GM23338 (cell line): ENCODE measurements around the gene PGA3. TPM values are rescaled to one million over a fixed set of nuclear protein-coding genes. Genes with fewer than 3 reads are reported as not detected.
"Not testable (repeated sequence)": the region's sequence is repeated elsewhere in the genome, so short reads cannot be mapped to it uniquely, and the experiment has no call there.

Experiments used
- ATAC-seq: fragments of 200-7000 bp; cut with Tn5 transposase; 3 replicates; pipeline ENCODE4 v1.9.1; 2020
- DNase-seq: peaks from one replicate; pipeline ENCODE4 v3.0.0-alpha.2; 2015; ENCODE audit warnings: low spot score
- H2AFZ ChIP-seq: fragments of 200-600 bp; sonication (generic); 2 replicates; pipeline ENCODE4 v1.8.0; 2016; ENCODE audit warnings: antibody characterized with exemption, mild to moderate bottlenecking, moderate library complexity
- H3F3A ChIP-seq: fragments of 200-600 bp; sonication (generic); replicated peaks from 2 replicates; pipeline ENCODE4 v1.8.0; 2017; ENCODE audit warnings: antibody characterized with exemption, mixed run types, low read depth
- H3K27ac ChIP-seq: fragments of 200-600 bp; sonication (generic); 2 replicates; pipeline ENCODE4 v1.6.1; 2016; ENCODE audit warnings: low read depth
- H3K27me3 ChIP-seq: fragments of 200-600 bp; sonication (generic); 2 replicates; pipeline ENCODE4 v1.8.0; 2016; ENCODE audit warnings: mild to moderate bottlenecking, mixed run types, moderate library complexity; ENCODE audit not compliant: insufficient read depth
- H3K36me3 ChIP-seq: fragments of 200-600 bp; sonication (generic); 2 replicates; pipeline ENCODE4 v1.8.0; 2016; ENCODE audit warnings: mild to moderate bottlenecking; ENCODE audit not compliant: insufficient read depth
- H3K4me1 ChIP-seq: fragments of 200-600 bp; sonication (generic); 2 replicates; pipeline ENCODE4 v1.8.0; 2016; ENCODE audit warnings: mild to moderate bottlenecking, moderate library complexity; ENCODE audit not compliant: insufficient read depth
- H3K4me2 ChIP-seq: fragments of 200-600 bp; sonication (generic); 2 replicates; pipeline ENCODE4 v1.7.1; 2017; ENCODE audit warnings: mixed run types
- H3K4me3 ChIP-seq: fragments of 200-600 bp; sonication (generic); 2 replicates; pipeline ENCODE4 v1.6.1; 2016; ENCODE audit warnings: mixed run types
- H3K79me2 ChIP-seq: fragments of 200-600 bp; sonication (generic); replicated peaks from 2 replicates; pipeline ENCODE4 v1.8.0; 2017; ENCODE audit warnings: mild to moderate bottlenecking; ENCODE audit not compliant: insufficient read depth
- H3K9me2 ChIP-seq: fragments of 200-600 bp; sonication (generic); 2 replicates; pipeline ENCODE4 v1.8.0; 2017; ENCODE audit not compliant: insufficient read depth
- H4K20me1 ChIP-seq: fragments of 200-600 bp; sonication (generic); replicated peaks from 2 replicates; pipeline ENCODE4 v1.8.0; 2017; ENCODE audit warnings: mild to moderate bottlenecking; ENCODE audit not compliant: insufficient read depth
- H3K27ac Mint-ChIP-seq: 2 replicates; pipeline ENCODE4 v1.8.0; 2020; ENCODE audit warnings: inconsistent platforms, mild to moderate bottlenecking, moderate library complexity, mixed read lengths
- H3K27me3 Mint-ChIP-seq: 3 replicates; pipeline ENCODE4 v1.8.0; 2022; ENCODE audit warnings: low read depth, mild to moderate bottlenecking, moderate library complexity, mixed read lengths, inconsistent platforms; ENCODE audit not compliant: insufficient read depth, poor library complexity
- H3K36me3 Mint-ChIP-seq: 3 replicates; pipeline ENCODE4 v1.8.0; 2021; ENCODE audit warnings: low read depth, mild to moderate bottlenecking, inconsistent platforms, moderate library complexity, mixed read lengths
- H3K4me1 Mint-ChIP-seq: 3 replicates; pipeline ENCODE4 v1.8.0; 2020; ENCODE audit warnings: mild to moderate bottlenecking, inconsistent platforms, mixed read lengths
- H3K4me3 Mint-ChIP-seq: 3 replicates; pipeline ENCODE4 v1.8.0; 2021; ENCODE audit warnings: moderate library complexity, mild to moderate bottlenecking, inconsistent platforms, mixed read lengths
- H3K9me3 Mint-ChIP-seq: 3 replicates; pipeline ENCODE4 v1.8.0; 2020; ENCODE audit warnings: moderate library complexity, mild to moderate bottlenecking, inconsistent platforms, mixed read lengths
- polyA plus RNA-seq: library from polyadenylated mRNA; unstranded; fragments of >200 nt; fragmentation: Nextera tagmentation; extraction: Ambion mirVana; gene quantifications from 2 replicates; pipeline ENCODE4 v1.2.1, GENCODE V29; 2016
- total RNA-seq: library from RNA; depleted of rRNA; stranded (reverse); fragments of >200 nt; shearing (Covaris generic); gene quantifications from 2 replicates; pipeline ENCODE4 v1.2.3, GENCODE V29; 2014

PGA3 gene
- total and polyA plus RNA-seq, 2 experiments from 2014 or later, result 0.37 TPM; not detected in 1

GRCh38 chr11:61222692-61223091, 19.4 kb downstream of the PGA3 start:
- not testable (repeated sequence) for H3K36me3 ChIP-seq, H3K4me3 ChIP-seq, H3K27ac Mint-ChIP-seq, H3F3A ChIP-seq, DNase-seq, H3K4me3 Mint-ChIP-seq, H3K4me1 ChIP-seq, H3K4me2 ChIP-seq, H3K27ac ChIP-seq, H3K9me2 ChIP-seq, H4K20me1 ChIP-seq, H3K4me1 Mint-ChIP-seq, ATAC-seq, H3K27me3 ChIP-seq, H3K27me3 Mint-ChIP-seq, H3K9me3 Mint-ChIP-seq, H3K36me3 Mint-ChIP-seq, H2AFZ ChIP-seq, H3K79me2 ChIP-seq

GRCh38 chr11:61226457-61227137, 23.3 kb downstream of the PGA3 start:
- not testable (repeated sequence) for H3K4me3 ChIP-seq, H3K4me1 Mint-ChIP-seq, H3K27ac Mint-ChIP-seq, H3K4me3 Mint-ChIP-seq, H3K4me2 ChIP-seq, H3K9me3 Mint-ChIP-seq, H3K27ac ChIP-seq, DNase-seq, H3K79me2 ChIP-seq, H3K4me1 ChIP-seq, H3K27me3 ChIP-seq, H4K20me1 ChIP-seq, H3K9me2 ChIP-seq, H2AFZ ChIP-seq, H3K27me3 Mint-ChIP-seq, H3F3A ChIP-seq, H3K36me3 Mint-ChIP-seq, ATAC-seq, H3K36me3 ChIP-seq

GRCh38 chr11:61229458-61229857, 26.1 kb downstream of the PGA3 start:
- H3K27me3 Mint-ChIP-seq, H3K4me1 ChIP-seq, H3K4me3 ChIP-seq, H2AFZ ChIP-seq, H4K20me1 ChIP-seq, H3K36me3 Mint-ChIP-seq, H3K9me2 ChIP-seq, H3K9me3 Mint-ChIP-seq, H3K27me3 ChIP-seq, H3K79me2 ChIP-seq, H3K4me1 Mint-ChIP-seq, H3K4me3 Mint-ChIP-seq, DNase-seq, H3K27ac Mint-ChIP-seq, ATAC-seq, H3K27ac ChIP-seq, H3K4me2 ChIP-seq, H3F3A ChIP-seq, H3K36me3 ChIP-seq: not testable (repeated sequence)

GRCh38 chr11:61231033-61231432, 27.7 kb downstream of the PGA3 start:
- H3K27me3 ChIP-seq, H3K27me3 Mint-ChIP-seq, DNase-seq: not testable (repeated sequence)

GRCh38 chr11:61231585-61231984, 28.3 kb downstream of the PGA3 start:
- H3K4me3 ChIP-seq, ATAC-seq, H3K27ac ChIP-seq, H3K27me3 Mint-ChIP-seq, H3K36me3 Mint-ChIP-seq, H4K20me1 ChIP-seq, H3K79me2 ChIP-seq, H3K4me1 ChIP-seq, H3K27ac Mint-ChIP-seq, DNase-seq, H3K4me1 Mint-ChIP-seq, H3K27me3 ChIP-seq, H3K4me3 Mint-ChIP-seq, H3K9me2 ChIP-seq, H2AFZ ChIP-seq, H3K36me3 ChIP-seq, H3K9me3 Mint-ChIP-seq, H3K4me2 ChIP-seq, H3F3A ChIP-seq: not testable (repeated sequence)

More at GRCh38 chr11:61231033-61231432, 27.7 kb downstream of the PGA3 start:
- not testable (repeated sequence) for H3K4me3 Mint-ChIP-seq, H3K27ac ChIP-seq, H3K4me2 ChIP-seq, H4K20me1 ChIP-seq, H3K79me2 ChIP-seq, H3K36me3 ChIP-seq, H3F3A ChIP-seq, H3K36me3 Mint-ChIP-seq, ATAC-seq, H3K4me3 ChIP-seq, H3K4me1 ChIP-seq, H3K9me3 Mint-ChIP-seq, H2AFZ ChIP-seq, H3K4me1 Mint-ChIP-seq, H3K27ac Mint-ChIP-seq, H3K9me2 ChIP-seq

GRCh38 chr11:61232548-61233145, 29.3 kb downstream of the PGA3 start:
- not testable (repeated sequence) for H3K27me3 ChIP-seq, H3K27ac ChIP-seq, H3K36me3 ChIP-seq, H3K36me3 Mint-ChIP-seq, DNase-seq, H3K9me2 ChIP-seq, H3K27me3 Mint-ChIP-seq, H2AFZ ChIP-seq, H3K4me2 ChIP-seq, ATAC-seq, H3K4me1 ChIP-seq, H3K4me3 Mint-ChIP-seq, H3F3A ChIP-seq, H3K79me2 ChIP-seq, H3K27ac Mint-ChIP-seq, H3K4me1 Mint-ChIP-seq, H3K9me3 Mint-ChIP-seq, H3K4me3 ChIP-seq, H4K20me1 ChIP-seq
